Mesendoderm (in vitro differentiated cells): ENCODE measurements around the gene GANC.

Experiments
- DNase-seq: peaks from one replicate; pipeline ENCODE4 v3.0.0; 2013
- H2AK5ac ChIP-seq: 2 replicates; pipeline ENCODE4 v1.6.1; 2013; ENCODE audit warnings: low read length, inconsistent platforms
- H2BK120ac ChIP-seq: 2 replicates; pipeline ENCODE4 v1.6.1; 2013; ENCODE audit warnings: low read depth, mild to moderate bottlenecking, low read length, moderate library complexity, mixed read lengths
- H2BK15ac ChIP-seq: replicated peaks from 2 replicates; pipeline ENCODE4 v1.6.1; 2013; ENCODE audit warnings: low read depth, mild to moderate bottlenecking, moderate library complexity
- H2BK5ac ChIP-seq: 2 replicates; pipeline ENCODE4 v1.6.1; 2013; ENCODE audit warnings: low read length, inconsistent platforms
- H3K18ac ChIP-seq: 2 replicates; pipeline ENCODE4 v1.6.1; 2013; ENCODE audit warnings: mild to moderate bottlenecking, low read length, mixed read lengths
- H3K23ac ChIP-seq: one replicate; pipeline ENCODE4 v1.6.1; 2013; ENCODE audit warnings: low read length
- H3K27ac ChIP-seq: 2 replicates; pipeline ENCODE4 v1.5.1; 2013; ENCODE audit warnings: low read depth, mild to moderate bottlenecking, inconsistent platforms, low read length, moderate library complexity
- H3K27me3 ChIP-seq: 2 replicates; pipeline ENCODE4 v1.6.1; 2013; ENCODE audit warnings: low read length, control low read depth, mild to moderate bottlenecking, inconsistent platforms; ENCODE audit not compliant: insufficient read depth, poor library complexity
- H3K36me3 ChIP-seq: 2 replicates; pipeline ENCODE4 v1.6.1; 2013; ENCODE audit warnings: low read length, inconsistent platforms; ENCODE audit not compliant: control insufficient read depth, insufficient read depth
- H3K4ac ChIP-seq: one replicate; pipeline ENCODE4 v1.6.1; 2013; ENCODE audit warnings: low read depth, mild to moderate bottlenecking, low read length, moderate library complexity
- H3K4me1 ChIP-seq: 2 replicates; pipeline ENCODE4 v1.6.1; 2013; ENCODE audit warnings: low read depth, low read length, inconsistent platforms; ENCODE audit not compliant: control insufficient read depth
- H3K4me2 ChIP-seq: 2 replicates; pipeline ENCODE4 v1.6.1; 2013; ENCODE audit warnings: low read length
- H3K4me3 ChIP-seq: 2 replicates; pipeline ENCODE4 v1.5.1; 2013; ENCODE audit warnings: mild to moderate bottlenecking, low read length
- H3K56ac ChIP-seq: one replicate; pipeline ENCODE4 v1.6.1; 2013; ENCODE audit warnings: low read length
- H3K79me1 ChIP-seq: 2 replicates; pipeline ENCODE4 v1.6.1; 2013; ENCODE audit warnings: low read length, inconsistent platforms
- H3K79me2 ChIP-seq: 2 replicates; pipeline ENCODE4 v1.6.1; 2013; ENCODE audit warnings: mild to moderate bottlenecking, low read length; ENCODE audit not compliant: control insufficient read depth, insufficient read depth
- H3K9ac ChIP-seq: 2 replicates; pipeline ENCODE4 v1.6.1; 2013; ENCODE audit warnings: low read length, inconsistent platforms
- H4K5ac ChIP-seq: one replicate; pipeline ENCODE4 v1.6.1; 2013; ENCODE audit warnings: low read length
- H4K8ac ChIP-seq: one replicate; pipeline ENCODE4 v1.6.1; 2013; ENCODE audit warnings: low read depth, mild to moderate bottlenecking, control low read depth, low read length, moderate library complexity
- WGBS: extraction: QIAGEN DNeasy Blood & Tissue Kit; methylation state at CpG from one replicate; pipeline ENCODE4 v1.1.7; 2013; ENCODE audit warnings: low lambda C conversion rate, missing lambda C conversion rate; ENCODE audit not compliant: insufficient coverage; ENCODE audit errors: extremely low coverage; 5-methylcytosine and 5-hydroxymethylcytosine counted together

Gene GANC

DNA sequence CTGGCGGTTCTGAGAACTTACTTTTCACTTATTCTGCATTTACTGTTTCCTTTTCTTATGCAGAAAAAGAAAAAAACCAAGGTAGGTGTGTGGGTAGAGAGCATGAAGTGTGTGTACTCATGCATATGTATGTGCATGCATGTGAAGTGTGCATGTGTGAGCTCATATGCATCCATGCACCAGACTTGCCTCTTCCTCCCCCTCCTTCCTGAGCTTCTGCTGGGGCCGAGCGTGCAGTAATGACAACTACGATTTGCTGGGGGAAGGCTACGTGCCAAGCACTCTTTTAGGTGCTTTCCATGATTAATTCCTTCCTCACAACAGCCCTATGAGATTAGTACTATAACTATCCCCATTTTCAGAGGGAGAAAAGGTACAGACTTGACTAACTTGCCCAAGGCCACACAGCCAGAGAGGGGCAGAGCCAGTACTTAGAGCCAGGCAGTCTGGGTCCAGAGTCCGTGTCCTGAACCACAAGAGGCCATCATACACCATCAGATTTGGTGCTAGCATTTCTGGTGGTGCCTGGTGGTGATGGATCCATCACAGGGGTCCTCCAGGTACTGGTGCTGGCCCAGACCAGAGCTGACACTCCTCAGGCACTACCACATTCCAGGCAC, 133.0 kb downstream of the GANC start:
- Histone ChIP-seq H2BK15ac (no peak overlapping the region), H3K56ac (no peak overlapping the region), H3K79me1 (no peaks in the 10 kb centered on the region), H2BK120ac (no peak overlapping the region), H4K8ac (no peak overlapping the region), H3K36me3 (no peaks in the 10 kb centered on the region), H3K4me3 (no peak overlapping the region), H3K79me2 (no peaks in the 10 kb centered on the region), H3K18ac (no peak overlapping the region), H4K5ac (no peak overlapping the region), H3K9ac (no peak overlapping the region), H3K4me2 (no peak overlapping the region), H3K23ac (no peak overlapping the region), H3K4me1 (no peaks in the 10 kb centered on the region), H2BK5ac (no peak overlapping the region), H3K27ac (no peak overlapping the region), H2AK5ac (no peak overlapping the region), H3K4ac (no peak overlapping the region), H3K27me3 (no peaks in the 10 kb centered on the region)
- DNase-seq: no peak
- WGBS: no CpG with 5 or more reads among the region's 6 CpGs
